Measurements from ENCODE around the gene FHOD3. TPM values are rescaled to one million over a fixed set of nuclear protein-coding genes. Genes with fewer than 3 reads are reported as not detected.

FHOD3 gene
- total RNA-seq, 1 donor from 2014 or later: 5.9 TPM

DNA sequence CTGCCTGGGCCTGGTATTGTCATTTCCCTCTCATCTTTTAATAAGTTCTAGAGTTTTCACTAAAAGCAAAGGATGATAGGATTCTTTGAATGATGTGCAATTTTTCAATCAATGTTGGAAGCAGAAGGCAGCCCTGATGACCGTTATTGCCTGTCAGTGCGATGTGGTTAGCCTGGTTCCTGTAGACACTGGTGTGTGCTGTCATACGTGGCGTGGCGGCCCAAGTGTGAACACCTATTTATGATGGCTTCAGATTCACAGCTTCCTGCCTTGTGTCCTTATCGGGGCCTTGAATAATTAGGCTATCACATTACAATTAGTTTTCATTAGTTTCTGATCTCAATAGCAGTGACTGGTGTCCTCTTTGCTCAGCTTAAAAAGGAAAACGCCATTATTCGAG lies 312.7 kb downstream of the FHOD3 start:
- DNase-seq (ENCODE audit: low read depth): no peak
- H3K27me3 Mint-ChIP-seq (ENCODE audit: low read depth, unreplicated experiment): no peaks in the 10 kb centered on the region
- no peaks in the 10 kb centered on the region for H3K9me3 ChIP-seq (ENCODE audit: insufficient read depth, low read depth, low read length)
- H3K4me2 ChIP-seq (ENCODE audit: low read length): no peak overlapping the region
- no peaks in the 10 kb centered on the region for H3K4me1 Mint-ChIP-seq (ENCODE audit: low read depth, unreplicated experiment)
- H3K9ac ChIP-seq (ENCODE audit: low read length): no peak overlapping the region
- peaks cover 2% of the 10 kb centered on the region for H3K36me3 ChIP-seq (ENCODE audit: insufficient read depth, low read length)
- H3K4me3 ChIP-seq (ENCODE audit: insufficient read depth, low read depth, low read length): no peak overlapping the region
- H3K79me2 ChIP-seq (ENCODE audit: insufficient read depth, low read length): no peaks in the 10 kb centered on the region
- no peak for TF ChIP-seq EZH2 (IDR thresholded peaks at IDR 0.05; ENCODE audit: insufficient read depth, low read length)
- TF ChIP-seq, protein P1, sequence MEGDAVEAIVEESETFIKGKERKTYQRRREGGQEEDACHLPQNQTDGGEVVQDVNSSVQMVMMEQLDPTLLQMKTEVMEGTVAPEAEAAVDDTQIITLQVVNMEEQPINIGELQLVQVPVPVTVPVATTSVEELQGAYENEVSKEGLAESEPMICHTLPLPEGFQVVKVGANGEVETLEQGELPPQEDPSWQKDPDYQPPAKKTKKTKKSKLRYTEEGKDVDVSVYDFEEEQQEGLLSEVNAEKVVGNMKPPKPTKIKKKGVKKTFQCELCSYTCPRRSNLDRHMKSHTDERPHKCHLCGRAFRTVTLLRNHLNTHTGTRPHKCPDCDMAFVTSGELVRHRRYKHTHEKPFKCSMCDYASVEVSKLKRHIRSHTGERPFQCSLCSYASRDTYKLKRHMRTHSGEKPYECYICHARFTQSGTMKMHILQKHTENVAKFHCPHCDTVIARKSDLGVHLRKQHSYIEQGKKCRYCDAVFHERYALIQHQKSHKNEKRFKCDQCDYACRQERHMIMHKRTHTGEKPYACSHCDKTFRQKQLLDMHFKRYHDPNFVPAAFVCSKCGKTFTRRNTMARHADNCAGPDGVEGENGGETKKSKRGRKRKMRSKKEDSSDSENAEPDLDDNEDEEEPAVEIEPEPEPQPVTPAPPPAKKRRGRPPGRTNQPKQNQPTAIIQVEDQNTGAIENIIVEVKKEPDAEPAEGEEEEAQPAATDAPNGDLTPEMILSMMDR (IDR thresholded peaks at IDR 0.05; ENCODE audit: insufficient read depth, low read depth, low read length): no peak
- H3K36me3 Mint-ChIP-seq (ENCODE audit: low read depth, unreplicated experiment): no peaks in the 10 kb centered on the region
- H3K4me1 ChIP-seq (ENCODE audit: insufficient read depth, low read length): no peaks in the 10 kb centered on the region
- H4K20me1 ChIP-seq (ENCODE audit: insufficient read depth, low read length): no peaks in the 10 kb centered on the region
- no peaks in the 10 kb centered on the region for H3K27me3 ChIP-seq (ENCODE audit: insufficient read depth, low read length)
- H3K27ac Mint-ChIP-seq (ENCODE audit: unreplicated experiment): no peak overlapping the region
- peaks cover 5% of the 10 kb centered on the region for H3K9me3 Mint-ChIP-seq (ENCODE audit: unreplicated experiment)
- H2AFZ ChIP-seq (ENCODE audit: low read depth, low read length): no peak overlapping the region
- H3K27ac ChIP-seq (ENCODE audit: low read depth, low read length): no peak overlapping the region
- H3K4me3 Mint-ChIP-seq (ENCODE audit: unreplicated experiment): no peak overlapping the region
- no peak for FAIRE-seq

DNA sequence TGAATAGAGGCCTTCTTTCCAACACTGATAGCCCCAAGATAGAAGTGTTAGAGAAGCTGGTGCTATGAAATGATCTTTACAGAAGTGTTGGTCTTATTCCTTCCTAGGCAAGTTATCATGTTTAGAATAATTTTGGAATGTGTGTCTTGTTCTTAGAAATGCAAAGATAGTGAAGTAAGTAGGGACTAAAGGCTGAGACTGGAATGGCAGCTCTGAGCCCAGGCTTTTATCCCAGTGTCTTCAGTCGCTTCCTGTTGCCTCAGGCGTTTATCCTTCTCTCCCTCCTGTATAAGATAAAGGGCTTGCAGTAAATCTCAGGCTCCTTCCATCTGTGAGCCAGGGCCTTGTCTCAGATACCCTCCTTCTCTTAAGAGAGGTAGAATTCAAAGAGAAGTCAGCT lies 313.1 kb downstream of the FHOD3 start:
- no peak overlapping the region for H3K27ac Mint-ChIP-seq (ENCODE audit: unreplicated experiment)
- Histone ChIP-seq H3K9ac (ENCODE audit: low read length) (no peak overlapping the region), H3K9me3 (ENCODE audit: insufficient read depth, low read depth, low read length) (no peaks in the 10 kb centered on the region), H2AFZ (ENCODE audit: low read depth, low read length) (no peak overlapping the region), H3K4me1 (ENCODE audit: insufficient read depth, low read length) (no peaks in the 10 kb centered on the region), H3K4me3 (ENCODE audit: insufficient read depth, low read depth, low read length) (no peak overlapping the region), H4K20me1 (ENCODE audit: insufficient read depth, low read length) (no peaks in the 10 kb centered on the region), H3K36me3 (ENCODE audit: insufficient read depth, low read length) (peaks cover 2% of the 10 kb centered on the region), H3K4me2 (ENCODE audit: low read length) (no peak overlapping the region), H3K27ac (ENCODE audit: low read depth, low read length) (no peak overlapping the region), H3K27me3 (ENCODE audit: insufficient read depth, low read length) (no peaks in the 10 kb centered on the region), H3K79me2 (ENCODE audit: insufficient read depth, low read length) (no peaks in the 10 kb centered on the region)
- no peak overlapping the region for H3K4me3 Mint-ChIP-seq (ENCODE audit: unreplicated experiment)
- FAIRE-seq (no peak), DNase-seq (ENCODE audit: low read depth) (no peak)
- no peak for TF ChIP-seq EZH2 (IDR thresholded peaks at IDR 0.05; ENCODE audit: insufficient read depth, low read length)
- TF ChIP-seq, protein P1 (IDR thresholded peaks at IDR 0.05; ENCODE audit: insufficient read depth, low read depth, low read length): no peak
- no peaks in the 10 kb centered on the region for H3K36me3 Mint-ChIP-seq (ENCODE audit: low read depth, unreplicated experiment)
- no peaks in the 10 kb centered on the region for H3K4me1 Mint-ChIP-seq (ENCODE audit: low read depth, unreplicated experiment)
- no peaks in the 10 kb centered on the region for H3K27me3 Mint-ChIP-seq (ENCODE audit: low read depth, unreplicated experiment)
- peaks cover 5% of the 10 kb centered on the region for H3K9me3 Mint-ChIP-seq (ENCODE audit: unreplicated experiment)

DNA sequence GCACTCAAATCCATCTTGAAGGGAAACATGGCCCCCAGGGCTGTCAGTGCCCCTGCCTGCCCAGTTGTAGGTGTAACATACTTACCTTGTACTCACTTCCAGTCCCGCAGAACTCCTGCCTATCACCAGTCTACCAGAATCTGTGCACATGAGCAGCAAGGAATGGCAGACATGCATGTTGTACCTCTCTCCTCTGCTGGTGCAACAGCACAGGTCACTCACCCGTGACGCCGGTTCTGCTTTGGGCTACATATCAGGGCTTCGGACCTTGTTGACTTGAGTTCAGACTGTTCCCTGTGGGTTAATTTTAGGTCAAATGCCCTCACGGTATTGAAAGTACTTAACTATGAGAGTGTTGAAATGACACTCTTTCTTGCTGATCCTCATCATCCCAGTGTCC lies 315.6 kb downstream of the FHOD3 start:
- Histone ChIP-seq H3K4me2 (ENCODE audit: low read length) (no peak overlapping the region), H3K9ac (ENCODE audit: low read length) (no peak overlapping the region), H3K79me2 (ENCODE audit: insufficient read depth, low read length) (no peaks in the 10 kb centered on the region), H3K27ac (ENCODE audit: low read depth, low read length) (no peak overlapping the region), H3K4me3 (ENCODE audit: insufficient read depth, low read depth, low read length) (no peak overlapping the region), H3K27me3 (ENCODE audit: insufficient read depth, low read length) (no peaks in the 10 kb centered on the region), H2AFZ (ENCODE audit: low read depth, low read length) (no peak overlapping the region), H4K20me1 (ENCODE audit: insufficient read depth, low read length) (no peaks in the 10 kb centered on the region), H3K36me3 (ENCODE audit: insufficient read depth, low read length) (peaks cover 2% of the 10 kb centered on the region), H3K4me1 (ENCODE audit: insufficient read depth, low read length) (no peaks in the 10 kb centered on the region), H3K9me3 (ENCODE audit: insufficient read depth, low read depth, low read length) (no peaks in the 10 kb centered on the region)
- no peaks in the 10 kb centered on the region for H3K9me3 Mint-ChIP-seq (ENCODE audit: unreplicated experiment)
- H3K27me3 Mint-ChIP-seq (ENCODE audit: low read depth, unreplicated experiment): no peaks in the 10 kb centered on the region
- no peak overlapping the region for H3K4me3 Mint-ChIP-seq (ENCODE audit: unreplicated experiment)
- TF ChIP-seq, protein P1 (IDR thresholded peaks at IDR 0.05; ENCODE audit: insufficient read depth, low read depth, low read length): no peak
- TF ChIP-seq EZH2 (IDR thresholded peaks at IDR 0.05; ENCODE audit: insufficient read depth, low read length): no peak
- H3K36me3 Mint-ChIP-seq (ENCODE audit: low read depth, unreplicated experiment): no peaks in the 10 kb centered on the region
- no peak for FAIRE-seq
- no peaks in the 10 kb centered on the region for H3K4me1 Mint-ChIP-seq (ENCODE audit: low read depth, unreplicated experiment)
- no peak for DNase-seq (ENCODE audit: low read depth)
- no peak overlapping the region for H3K27ac Mint-ChIP-seq (ENCODE audit: unreplicated experiment)
